OCI-M1 (cell line): Measurements from ENCODE around the gene TM2D1.
A peak's percentile ranks its signal among the peaks of the same experiment; 100 is the strongest.
"Not testable (repeated sequence)": the region's sequence is repeated elsewhere in the genome, so short reads cannot be mapped to it uniquely, and the experiment has no call there.

Experiments
- DNase-seq: peaks from one replicate; lab custom pipeline; 2025; lab: John Stamatoyannopoulos, UW

Gene TM2D1

DNA sequence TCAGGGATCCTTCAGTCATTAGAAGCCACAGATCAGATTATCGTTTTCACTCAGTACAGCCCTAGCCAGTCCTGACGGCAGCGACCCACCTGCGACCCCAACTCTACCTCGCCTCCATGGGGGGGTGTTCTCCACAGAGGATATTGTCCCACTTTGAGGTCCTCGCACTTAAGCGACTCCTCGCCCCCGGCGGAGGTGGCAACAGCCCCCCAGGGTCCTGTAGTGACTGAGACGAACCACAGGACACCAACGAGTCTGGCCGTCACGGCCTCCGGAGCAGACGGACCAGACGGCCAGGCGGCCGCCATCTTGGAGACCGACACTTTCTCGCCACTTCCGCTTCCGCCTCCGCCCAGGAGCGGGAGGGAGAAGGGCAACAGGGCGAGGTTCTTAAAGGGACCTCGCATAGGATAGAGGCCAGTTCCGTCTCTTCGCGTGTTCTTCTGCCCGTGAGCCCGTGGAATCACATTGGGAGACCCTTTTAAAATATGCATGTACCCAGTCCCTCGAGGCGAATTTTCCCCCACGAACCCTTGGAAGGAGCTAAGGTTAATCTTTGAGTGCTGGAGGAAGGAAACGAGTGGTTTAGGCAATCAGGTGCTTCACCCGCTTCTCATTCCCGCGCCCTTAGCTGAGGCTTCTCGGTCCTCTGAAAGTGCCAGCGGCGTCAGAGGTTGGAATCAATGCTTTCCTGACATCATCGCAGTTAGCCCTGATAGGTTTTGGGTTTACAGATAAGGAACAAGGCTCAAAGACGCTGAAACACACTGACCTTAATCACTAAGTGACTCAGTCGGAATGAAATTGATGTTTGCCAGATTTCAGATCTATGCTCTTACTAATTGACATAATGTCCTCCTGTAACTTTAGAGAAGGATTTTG is at the start of gene TM2D1:
TM2D1 (minus strand) TSS at position 329 of the 882 bp plus-strand sequence; CDS start at position 308, 21 bp downstream.
- peak; percentile 95 for DNase-seq

DNA sequence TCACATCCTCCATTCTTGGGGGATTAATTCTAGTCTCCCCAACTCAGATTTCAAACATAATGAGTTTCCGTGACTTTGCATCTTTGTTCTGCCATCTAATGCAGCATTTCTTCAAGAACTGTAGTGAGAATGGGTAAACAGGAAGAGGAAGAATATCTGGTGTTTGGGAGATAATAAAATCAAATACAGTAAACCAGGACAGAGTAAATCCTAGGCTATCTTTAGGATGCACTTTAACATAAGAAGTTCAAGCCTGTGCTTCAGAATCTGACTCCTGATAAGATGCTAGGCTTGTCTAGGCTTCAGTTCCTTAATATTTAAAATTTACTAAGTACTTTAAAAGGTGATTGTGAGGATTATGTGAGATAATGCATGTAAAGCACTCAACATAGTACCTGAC is 45.2 kb upstream of the TM2D1 start:
- DNase-seq, result no peak

DNA sequence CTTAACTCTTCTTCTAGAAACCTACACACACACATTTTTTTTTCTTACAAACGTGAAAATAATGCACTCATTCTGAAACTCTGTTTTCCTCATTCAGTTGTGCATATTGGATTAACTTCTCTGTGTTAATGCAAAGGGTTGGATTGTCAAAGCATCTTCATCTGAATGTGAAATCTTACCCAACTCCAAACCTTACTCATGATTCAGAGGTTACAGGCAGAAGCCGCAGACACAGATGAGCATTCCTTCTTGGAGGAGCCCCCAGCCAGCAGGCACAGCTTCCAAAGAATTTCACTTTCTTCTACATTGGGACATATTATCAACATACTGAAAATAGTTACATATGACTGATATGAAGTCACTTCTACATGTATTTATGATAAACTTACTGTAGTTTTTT is 33.0 kb upstream of the TM2D1 start:
- DNase-seq, result no peak

DNA sequence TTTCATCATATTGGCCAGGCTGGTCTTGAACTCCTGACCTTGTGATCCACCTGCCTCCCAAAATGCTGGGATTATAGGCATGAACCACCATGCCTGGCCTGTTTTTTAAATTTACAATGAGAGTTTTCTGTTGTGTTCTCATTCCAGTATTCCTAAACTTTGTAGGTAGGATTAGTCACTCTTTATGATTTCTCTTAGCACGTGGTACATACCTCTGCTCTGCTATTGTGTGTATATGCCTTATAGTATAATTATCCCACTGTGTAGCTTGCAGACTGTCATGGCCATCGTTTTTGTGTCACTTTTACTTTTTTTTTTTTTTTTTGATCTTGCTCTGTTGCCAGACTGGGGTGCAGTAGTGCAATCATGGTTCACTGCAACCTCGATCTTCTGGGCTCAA is 31.8 kb upstream of the TM2D1 start:
- no peak for DNase-seq

DNA sequence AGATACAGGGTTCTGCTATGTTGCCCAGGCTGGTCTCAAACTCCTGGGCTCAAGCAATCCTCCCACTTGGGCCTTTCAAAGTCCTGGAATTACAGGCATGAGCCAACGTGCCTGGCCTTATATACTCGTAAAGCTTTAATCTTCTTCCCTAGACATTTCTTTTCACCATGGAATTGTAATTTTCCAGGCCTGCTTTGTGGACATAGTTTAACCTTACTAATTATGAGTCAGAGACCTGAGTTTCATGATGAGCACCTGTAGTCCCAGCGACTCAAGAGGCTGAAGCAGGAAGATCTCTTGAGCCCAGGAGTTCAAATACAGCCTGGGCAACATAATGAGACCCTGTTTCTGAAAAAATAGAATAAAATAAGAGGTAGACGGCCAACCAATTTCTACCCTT is 29.6 kb upstream of the TM2D1 start:
- no peak for DNase-seq

DNA sequence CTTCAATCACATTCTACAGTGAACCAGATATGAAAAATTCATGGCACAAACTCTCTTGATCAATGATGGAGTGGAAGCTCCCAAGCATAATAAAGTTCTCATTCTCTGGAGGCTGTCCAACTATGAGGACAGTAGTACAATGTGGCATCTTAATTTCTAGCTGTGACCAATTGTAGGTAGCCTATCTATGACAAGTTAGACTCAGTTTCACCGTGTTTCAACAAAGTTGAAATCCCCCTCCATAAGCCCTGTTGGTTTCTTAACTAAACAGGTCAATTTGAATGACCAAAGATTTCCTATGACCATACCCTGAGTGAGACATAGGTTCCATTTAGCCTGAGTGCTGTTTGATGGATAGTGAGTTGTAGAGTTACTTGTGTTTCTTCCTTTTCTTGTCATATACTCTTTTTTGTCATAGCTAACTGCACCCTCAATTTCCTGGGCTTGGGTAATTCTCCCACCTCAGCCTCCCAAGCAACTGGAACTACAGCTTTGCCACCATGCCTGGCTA is 29.1 kb upstream of the TM2D1 start:
- DNase-seq, result no peak

DNA sequence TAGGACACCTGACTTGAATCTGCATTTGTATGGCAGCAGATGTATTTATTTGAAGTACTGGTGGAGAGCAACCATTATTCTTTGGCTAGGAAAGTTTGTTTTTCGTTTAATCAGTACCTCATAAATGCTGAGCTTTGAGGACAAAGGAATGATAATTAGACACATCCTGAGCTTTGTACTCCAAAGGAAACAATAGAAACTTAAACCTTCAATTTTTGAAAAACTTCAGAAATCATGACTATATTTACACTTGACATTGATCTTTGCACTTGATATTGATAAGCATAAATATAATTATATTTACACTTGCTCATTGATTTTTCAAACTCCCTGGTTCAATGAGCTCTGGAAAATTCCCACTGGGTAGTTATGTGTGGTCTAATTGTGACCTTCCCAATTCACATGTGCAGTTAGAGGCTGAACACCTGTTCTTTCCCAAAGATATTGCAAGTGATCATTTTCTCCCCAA is 28.0 kb upstream of the TM2D1 start:
- DNase-seq, result no peak

DNA sequence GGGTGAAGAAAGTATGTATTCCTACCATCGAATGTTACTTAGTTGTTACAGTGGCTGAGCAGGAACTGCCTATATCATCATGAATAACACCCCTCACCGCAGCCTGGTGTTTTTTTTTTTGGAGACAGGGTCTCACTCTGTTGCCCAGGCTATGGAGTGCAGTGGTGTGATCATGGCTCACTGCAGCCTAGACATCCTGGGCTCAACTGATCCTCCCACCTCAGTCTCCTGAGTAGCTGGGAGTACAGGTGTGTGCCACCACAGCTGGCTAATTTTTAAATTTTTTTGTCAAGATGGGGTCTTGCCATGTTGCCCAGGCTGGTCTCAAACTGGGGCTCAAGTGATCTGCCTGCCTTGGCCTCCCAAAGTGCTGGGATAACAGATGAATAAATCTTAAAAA is 24.6 kb upstream of the TM2D1 start:
- no peak for DNase-seq

DNA sequence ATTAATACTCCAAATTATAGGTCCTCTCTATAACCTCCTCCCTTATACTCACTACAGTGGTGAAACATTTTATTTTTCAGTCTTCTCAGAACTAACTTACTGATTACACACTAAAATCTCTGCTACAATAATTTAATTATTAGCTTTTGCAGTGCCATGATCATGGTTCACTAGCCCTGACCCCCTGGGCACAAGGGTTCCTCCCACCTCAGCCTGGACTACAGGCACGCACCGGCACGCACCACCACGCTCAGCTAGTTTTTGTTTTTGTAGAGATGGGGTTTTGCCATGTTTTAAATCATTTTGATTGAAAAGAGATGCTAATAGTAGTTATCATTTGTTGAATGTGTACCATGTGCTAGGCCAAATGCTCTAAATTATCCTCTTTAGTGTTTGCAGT is 23.6 kb upstream of the TM2D1 start:
- no peak for DNase-seq

DNA sequence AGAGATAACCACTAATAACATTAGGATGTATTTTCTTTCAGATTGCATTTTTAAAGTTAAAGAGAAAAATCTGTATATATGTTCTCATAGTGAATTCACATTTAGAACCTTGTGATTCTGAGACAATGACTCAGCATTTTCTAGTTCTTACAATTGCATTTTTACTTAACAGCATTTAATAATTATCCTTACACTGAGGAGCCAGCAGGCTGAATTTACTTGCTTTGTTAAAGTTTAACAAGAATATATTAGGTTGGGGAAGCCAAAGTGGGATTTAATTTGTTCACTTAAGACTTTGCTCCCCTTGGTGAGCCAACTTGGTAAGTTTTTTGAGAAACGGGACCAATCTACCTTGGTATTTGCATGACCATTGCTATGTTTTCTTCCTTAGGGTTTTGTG is 21.9 kb upstream of the TM2D1 start:
- DNase-seq, result peak; percentile 17

DNA sequence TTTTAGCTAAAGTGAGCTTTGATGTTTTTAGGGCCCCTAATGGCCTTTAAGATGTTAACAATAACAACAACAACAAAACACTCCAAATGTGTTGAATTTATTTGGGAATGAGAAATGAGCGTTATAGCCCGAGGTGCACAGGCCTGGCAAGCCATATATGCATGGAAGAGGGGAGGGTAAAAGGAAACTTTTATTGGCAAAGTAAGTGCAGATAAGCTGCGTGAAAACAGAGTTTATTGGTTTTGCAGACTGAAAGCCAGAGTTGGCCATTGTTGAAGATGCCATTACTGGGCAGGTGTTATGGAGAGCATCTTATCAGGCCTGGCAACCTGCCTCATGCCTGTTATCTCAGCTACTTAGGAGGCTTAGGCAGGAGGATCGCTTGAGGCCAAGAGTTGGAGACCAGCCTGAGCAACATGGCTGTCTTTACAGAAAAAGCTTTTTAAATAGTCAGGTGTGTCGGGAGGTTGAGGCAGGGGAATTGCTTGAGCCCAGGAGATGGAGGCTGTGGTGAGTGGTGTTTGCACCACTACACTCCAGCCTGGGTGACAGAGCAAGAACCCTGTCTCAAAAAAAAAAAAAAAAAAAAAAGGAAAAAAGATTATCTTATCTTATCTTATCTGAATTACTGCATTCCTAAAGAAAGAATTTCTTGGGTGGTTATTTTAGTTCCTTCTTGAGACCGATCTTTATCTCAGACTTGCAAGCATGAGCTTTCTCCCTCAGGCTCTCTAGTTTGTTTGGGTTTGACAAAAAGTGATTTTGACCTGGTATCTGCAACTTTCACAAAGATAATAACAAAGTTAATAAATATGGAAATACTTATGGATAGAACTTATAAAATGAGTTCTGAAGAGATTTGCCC is 19.0 kb upstream of the TM2D1 start:
- DNase-seq, result no peak

DNA sequence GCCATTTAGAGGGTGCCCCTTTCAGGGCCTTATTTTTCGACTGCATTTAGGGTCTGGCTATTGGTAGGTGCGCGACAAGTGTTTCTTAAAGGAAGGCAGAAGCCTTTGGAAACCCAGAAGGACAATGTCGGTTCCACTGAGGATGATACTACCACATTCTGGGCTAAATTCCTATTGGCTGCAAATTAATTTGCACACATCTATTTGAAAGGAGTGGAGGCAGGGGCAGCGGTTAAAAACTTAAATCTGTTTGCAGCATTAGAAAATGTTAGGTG is 18.4 kb upstream of the TM2D1 start:
- DNase-seq, result no peak

DNA sequence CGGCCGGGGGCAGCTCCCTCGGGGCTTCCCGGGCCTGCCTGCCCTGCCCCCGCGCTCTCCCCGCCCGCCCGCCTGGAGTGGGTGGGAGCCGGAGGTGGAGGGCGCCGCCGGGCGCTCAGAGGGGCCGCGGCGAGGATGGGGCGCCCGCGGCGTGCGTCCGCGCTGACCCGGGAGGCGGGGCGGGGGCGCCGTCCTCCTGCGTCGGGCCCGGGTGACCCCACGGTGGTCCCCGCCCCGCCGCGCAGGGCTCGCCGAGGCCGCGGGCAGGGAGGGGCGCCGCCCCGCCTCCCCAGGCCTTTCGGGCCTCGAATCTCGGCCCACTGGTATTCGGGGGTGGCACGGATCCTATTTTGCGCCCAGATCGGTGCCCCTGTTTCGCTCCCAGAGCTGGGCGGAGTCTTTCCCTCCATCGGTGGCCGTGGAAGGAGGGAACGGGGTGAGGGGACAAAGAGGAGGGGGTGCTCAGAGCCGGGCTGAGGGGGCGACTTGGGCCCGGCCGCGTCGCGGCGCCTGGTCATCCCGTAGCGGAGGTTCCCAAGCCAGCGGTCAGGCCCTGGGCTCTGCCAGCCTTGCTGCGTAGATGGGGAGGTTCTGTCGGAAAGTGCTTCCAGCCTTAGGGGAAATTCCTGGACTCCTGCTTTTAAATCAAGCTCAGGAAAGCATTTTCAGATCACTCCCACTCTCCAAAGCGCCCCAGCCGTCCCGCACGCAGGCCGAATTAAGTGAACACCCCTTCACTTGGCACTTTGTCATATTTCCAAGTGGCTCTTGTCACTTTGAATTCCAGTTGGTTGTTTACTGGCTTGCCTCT is 17.9 kb upstream of the TM2D1 start:
- no peak for DNase-seq

DNA sequence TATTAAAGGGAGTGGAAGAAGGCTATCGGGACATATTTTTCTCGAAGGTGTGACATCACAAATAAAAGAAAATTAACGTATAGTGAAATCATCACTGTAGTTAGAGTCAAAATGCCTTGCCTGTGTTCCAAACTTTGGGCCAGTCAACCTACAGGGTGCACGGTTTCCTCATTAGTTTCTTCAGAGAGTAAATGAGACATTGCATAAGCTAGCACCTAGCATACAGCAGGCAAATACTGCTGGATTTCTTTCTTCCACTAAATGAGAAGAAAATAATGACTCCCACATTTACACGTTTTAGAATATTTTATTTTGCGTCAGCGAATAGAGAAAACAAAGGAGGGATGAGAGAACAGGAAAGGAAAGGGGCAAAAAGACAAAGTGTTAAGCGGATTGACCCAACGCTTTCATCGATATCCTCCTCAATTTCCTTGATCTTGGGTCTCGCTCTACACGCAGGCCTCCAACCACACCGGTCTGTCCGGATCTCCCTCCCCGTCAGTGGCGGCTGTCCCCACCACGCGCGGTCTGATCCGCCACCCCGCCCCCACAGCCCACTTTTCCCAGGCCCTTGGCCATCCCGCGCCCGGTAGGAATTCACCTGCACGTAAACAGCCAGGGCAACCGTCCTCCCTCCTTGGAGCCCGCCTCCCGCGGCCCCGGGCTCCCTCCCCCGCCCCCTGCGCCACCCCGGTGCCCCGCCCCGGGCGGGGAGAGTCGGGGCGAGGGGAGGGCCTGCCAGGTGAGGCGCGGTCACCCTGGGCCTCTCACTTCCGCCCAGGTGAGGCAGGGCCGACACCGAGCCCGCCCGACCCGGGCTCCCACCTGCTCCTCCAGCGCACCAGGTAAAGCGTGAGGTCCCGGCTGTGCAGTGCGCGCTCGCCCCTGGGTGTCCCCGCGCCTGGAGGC is 17.0 kb upstream of the TM2D1 start, which contains the start of gene PATJ:
PATJ (plus strand) TSS at position 770 of the 909 bp plus-strand sequence. CDS start 20,413 bp downstream, outside the sequence.
- no peak for DNase-seq

DNA sequence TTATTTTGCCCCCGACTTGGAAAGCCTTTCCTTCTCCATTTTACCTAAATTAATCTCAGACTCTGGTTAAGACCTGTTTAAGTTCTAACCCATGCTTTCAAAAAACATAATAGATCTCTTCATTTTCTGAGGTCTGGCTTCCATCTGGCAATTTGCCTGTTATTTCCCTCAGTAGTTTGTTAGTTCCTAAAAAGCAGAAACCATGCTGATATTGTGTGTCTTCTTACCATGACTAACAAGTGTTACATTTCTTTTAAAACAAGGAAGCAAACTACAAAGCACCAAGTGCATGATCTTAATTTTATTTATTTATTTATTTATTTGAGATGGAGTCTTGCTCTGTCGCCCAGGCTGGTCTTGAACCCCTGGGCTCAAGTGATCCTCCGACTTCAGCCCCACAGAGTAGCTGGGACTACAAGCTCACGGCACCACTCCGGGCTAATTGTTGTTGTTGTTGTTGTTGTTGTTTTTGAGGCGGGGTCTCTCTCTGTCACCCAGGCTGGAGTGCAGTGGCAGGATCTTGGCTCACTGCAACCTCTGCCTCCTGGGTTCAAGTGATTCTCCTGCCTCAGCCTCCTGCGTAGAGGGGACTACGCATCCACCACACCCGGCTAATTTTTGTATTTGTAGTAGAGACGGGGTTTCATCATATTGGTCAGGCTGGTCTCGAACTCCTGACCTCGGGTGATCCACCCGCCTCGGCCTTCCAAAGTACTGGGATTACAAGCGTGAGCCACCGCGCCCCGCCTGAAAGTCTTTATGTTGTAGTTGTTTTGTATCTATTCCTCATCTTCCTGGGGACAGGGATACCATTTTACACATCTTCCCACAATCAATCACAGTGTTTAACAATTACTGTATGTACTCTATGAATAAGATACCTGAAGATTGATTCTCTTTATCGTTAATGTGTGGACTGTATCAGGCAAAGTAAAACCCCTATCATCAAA is 16.1 kb upstream of the TM2D1 start:
- no peak for DNase-seq

DNA sequence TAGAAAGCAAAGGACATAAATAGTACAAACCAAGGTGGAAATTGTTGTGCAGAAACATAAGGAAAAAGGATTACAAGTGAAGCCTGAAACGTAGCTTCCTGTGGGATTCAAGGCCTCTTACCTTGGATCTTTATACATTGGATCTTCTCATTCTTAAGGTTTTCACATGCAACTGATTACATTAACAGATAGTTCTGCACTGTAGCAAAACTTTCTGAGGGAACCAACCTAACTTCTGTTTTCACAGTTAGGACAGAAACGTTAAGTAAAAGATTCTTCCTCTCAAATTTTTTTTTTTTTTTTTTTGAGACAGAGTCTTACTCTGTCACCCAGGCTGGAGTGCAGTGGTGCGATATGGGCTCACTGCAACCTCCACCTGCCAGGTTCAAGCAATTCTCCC is 7.8 kb upstream of the TM2D1 start:
- DNase-seq, result no peak

DNA sequence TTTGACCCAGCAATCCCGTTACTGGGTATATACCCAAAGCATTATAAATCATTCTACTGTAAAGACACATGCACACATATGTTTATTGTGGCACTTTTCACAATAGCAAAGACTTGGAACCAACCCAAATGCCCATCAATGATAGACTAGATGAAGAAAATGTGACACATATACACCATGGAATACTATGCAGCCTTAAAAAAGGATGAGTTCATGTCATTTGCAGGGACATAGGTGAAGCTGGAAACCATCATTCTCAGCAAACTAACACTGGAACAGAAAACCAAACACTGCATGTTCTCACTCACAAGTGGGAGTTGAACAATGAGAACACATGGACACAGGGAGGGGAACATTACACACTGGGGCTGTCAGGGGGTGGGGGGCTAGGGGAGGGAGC is 5.7 kb upstream of the TM2D1 start:
- not testable (repeated sequence) for DNase-seq

DNA sequence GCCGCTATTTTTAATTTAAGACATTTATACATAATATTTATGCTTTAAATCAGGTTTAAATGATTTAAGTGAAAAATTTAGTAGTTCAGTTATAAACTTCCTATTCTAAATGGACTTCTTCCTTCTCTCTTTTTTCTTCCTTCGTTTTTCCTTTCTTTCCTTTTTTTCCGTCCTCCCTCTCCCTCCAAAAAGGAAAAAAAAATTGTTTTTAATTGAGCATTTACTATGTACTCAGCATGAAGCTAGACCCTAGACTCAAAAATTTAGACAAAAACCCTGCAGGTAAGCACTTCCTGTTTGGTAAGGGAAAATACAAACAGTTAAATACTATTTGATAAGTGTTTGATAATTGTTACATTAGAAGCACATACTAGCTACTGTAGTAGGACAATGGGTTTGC is 2.6 kb upstream of the TM2D1 start:
- DNase-seq, result no peak

DNA sequence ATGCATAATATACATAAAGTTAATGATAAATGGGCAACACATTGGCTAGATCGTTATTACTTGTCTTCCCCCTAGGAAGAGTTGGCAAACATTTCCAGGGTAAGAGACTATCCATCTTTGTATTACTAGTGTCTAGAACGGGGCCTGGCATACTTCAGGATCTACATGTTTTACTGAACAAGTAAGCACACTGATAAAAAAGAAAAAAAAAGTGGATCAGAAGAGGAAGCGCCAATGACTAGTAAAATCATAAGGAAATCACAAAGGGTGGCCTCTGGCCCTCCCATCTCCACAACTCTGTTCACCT is 482 bp downstream of the TM2D1 start:
- DNase-seq, result peak; percentile 83
